Esophagus squamous epithelium (tissue), 4 donors: Measurements from ENCODE around the gene GRHL1.

Source experiments
- CTCF ChIP-seq, 6 experiments: fragments of 450-650 bp in 4 of 6; fragments of 200-600 bp in 2 of 6; sonication (generic) in 2 of 6; IDR thresholded peaks; one replicate each; pipeline ENCODE4 v1.5.1; 2016 to 2019; ENCODE audit warnings: antibody characterized with exemption in 6 of 6, mild to moderate bottlenecking in 4 of 6, moderate library complexity in 4 of 6
- POLR2A ChIP-seq, 4 donors: fragments of 450-650 bp; IDR thresholded peaks; one replicate each; pipeline ENCODE4 v1.6.1; 2017; ENCODE audit warnings: antibody characterized with exemption in 4 of 4, mild to moderate bottlenecking in 4 of 4, moderate library complexity in 3 of 4

GRCh38 chr2:9979977-9980376 lies 28.5 kb downstream of the GRHL1 start:
- TF ChIP-seq CTCF (IDR thresholded peaks at IDR 0.05): no peak
- no peak for TF ChIP-seq POLR2A (IDR thresholded peaks at IDR 0.05)
